Activated CD4-positive, alpha-beta T cell treated with anti-CD3 and anti-CD28 coated beads, Interleukin-2, amount 10 ng/mL, durations not matched to agents 24 days and 14 days (primary cell): ENCODE results near the gene SNAPC1. TPM values are rescaled to one million over a fixed set of nuclear protein-coding genes. Genes with fewer than 3 reads are reported as not detected.
"Not testable (repeated sequence)": the region's sequence is repeated elsewhere in the genome, so short reads cannot be mapped to it uniquely, and the experiment has no call there.

Source experiments
- DNase-seq: peaks from one replicate; pipeline ENCODE4 v3.0.0; 2022
- H3K27ac Mint-ChIP-seq: one replicate; pipeline ENCODE4 v1.8.0; 2022; ENCODE audit warnings: mild to moderate bottlenecking, mixed read lengths
- H3K27me3 Mint-ChIP-seq: one replicate; pipeline ENCODE4 v1.8.0; 2022; ENCODE audit warnings: mixed read lengths
- H3K36me3 Mint-ChIP-seq: one replicate; pipeline ENCODE4 v1.8.0; 2022; ENCODE audit warnings: low read depth, mild to moderate bottlenecking, mixed read lengths
- H3K4me1 Mint-ChIP-seq: one replicate; pipeline ENCODE4 v1.8.0; 2021; ENCODE audit warnings: mixed read lengths
- H3K4me3 Mint-ChIP-seq: one replicate; pipeline ENCODE4 v1.8.0; 2022; ENCODE audit warnings: mild to moderate bottlenecking, moderate library complexity, mixed read lengths
- H3K9me3 Mint-ChIP-seq: one replicate; pipeline ENCODE4 v1.8.0; 2021; ENCODE audit warnings: mixed read lengths
- intact Hi-C: fragments of 100-400 bp; cut with micrococcal nuclease; formaldehyde crosslinking; loops from one replicate; pipeline ENCODE4 v1.15.1; 2023
- total RNA-seq: library from RNA; stranded (reverse); gene quantifications from 2 replicates; pipeline ENCODE4 v1.2.3, GENCODE V29; 2022

SNAPC1 gene
- total RNA-seq, 1 donor from 2014 or later = 12.3 TPM

GRCh38 chr14:61754627-61755381, 7.4 kb upstream of the SNAPC1 start:
- H3K4me3 Mint-ChIP-seq = no peak overlapping the region
- no peaks in the 10 kb centered on the region for H3K27me3 Mint-ChIP-seq
- peaks cover 21% of the 10 kb centered on the region for H3K36me3 Mint-ChIP-seq
- H3K4me1 Mint-ChIP-seq = peaks cover 26% of the 10 kb centered on the region
- intact Hi-C loops = loop anchor here (5.0 kb wide), 1 partner anchor 423 kb away; no protein-coding TSS in a partner anchor
- no peak for DNase-seq
- H3K27ac Mint-ChIP-seq = no peak overlapping the region
- H3K9me3 Mint-ChIP-seq = no peaks in the 10 kb centered on the region

GRCh38 chr14:61755382-61755742, 6.9 kb upstream of the SNAPC1 start:
- H3K4me3 Mint-ChIP-seq, H3K27me3 Mint-ChIP-seq, intact Hi-C loops, DNase-seq, H3K9me3 Mint-ChIP-seq, H3K27ac Mint-ChIP-seq: not testable (repeated sequence)
- H3K4me1 Mint-ChIP-seq = peaks cover 22% of the 10 kb centered on the region
- H3K36me3 Mint-ChIP-seq = peaks cover 18% of the 10 kb centered on the region

- Mint-ChIP-seq H3K9me3 (no peaks in the 10 kb centered on the region), H3K36me3 (peaks cover 15% of the 10 kb centered on the region), H3K27me3 (no peaks in the 10 kb centered on the region), H3K27ac (no peak overlapping the region), H3K4me1 (peaks cover 21% of the 10 kb centered on the region), H3K4me3 (no peak overlapping the region)
- intact Hi-C loops = no loop called here
- DNase-seq = no peak
Observed at GRCh38 chr14:61756135-61756534, 6.1 kb upstream of the SNAPC1 start.

GRCh38 chr14:61759878-61760277, 2.3 kb upstream of the SNAPC1 start:
- DNase-seq = no peak
- no peaks in the 10 kb centered on the region for H3K9me3 Mint-ChIP-seq
- H3K27me3 Mint-ChIP-seq = no peaks in the 10 kb centered on the region
- peaks cover 26% of the 10 kb centered on the region for H3K4me1 Mint-ChIP-seq
- H3K27ac Mint-ChIP-seq = no peak overlapping the region
- H3K4me3 Mint-ChIP-seq = no peak overlapping the region
- H3K36me3 Mint-ChIP-seq = peaks cover 6% of the 10 kb centered on the region
- intact Hi-C loops = no loop called here

GRCh38 chr14:61761557-61761956, 663 bp upstream of the SNAPC1 start:
- Mint-ChIP-seq H3K36me3 (peaks cover 18% of the 10 kb centered on the region), H3K9me3 (no peaks in the 10 kb centered on the region), H3K4me1 (peaks cover 39% of the 10 kb centered on the region), H3K27ac (peak overlapping the region; percentile 97), H3K27me3 (no peaks in the 10 kb centered on the region), H3K4me3 (peak overlapping the region; percentile 88)
- intact Hi-C loops = no loop called here
- no peak for DNase-seq

GRCh38 chr14:61764342-61765122, 2.3 kb downstream of the SNAPC1 start:
- peak overlapping the region; percentile 88 for H3K4me3 Mint-ChIP-seq
- no peaks in the 10 kb centered on the region for H3K9me3 Mint-ChIP-seq
- H3K27ac Mint-ChIP-seq = no peak overlapping the region
- intact Hi-C loops = no loop called here
- H3K36me3 Mint-ChIP-seq = peaks cover 38% of the 10 kb centered on the region
- no peaks in the 10 kb centered on the region for H3K27me3 Mint-ChIP-seq
- peaks cover 38% of the 10 kb centered on the region for H3K4me1 Mint-ChIP-seq
- DNase-seq = no peak

GRCh38 chr14:61765225-61765943, 3.2 kb downstream of the SNAPC1 start:
- Mint-ChIP-seq H3K27ac (no peak overlapping the region), H3K4me1 (peaks cover 38% of the 10 kb centered on the region), H3K36me3 (peaks cover 44% of the 10 kb centered on the region), H3K4me3 (no peak overlapping the region), H3K27me3 (no peaks in the 10 kb centered on the region), H3K9me3 (no peaks in the 10 kb centered on the region)
- intact Hi-C loops = no loop called here
- DNase-seq = no peak

- intact Hi-C loops = no loop called here
- no peak overlapping the region for H3K4me3 Mint-ChIP-seq
- H3K4me1 Mint-ChIP-seq = peaks cover 36% of the 10 kb centered on the region
- no peaks in the 10 kb centered on the region for H3K27me3 Mint-ChIP-seq
- H3K9me3 Mint-ChIP-seq = no peaks in the 10 kb centered on the region
- no peak for DNase-seq
- H3K27ac Mint-ChIP-seq = no peak overlapping the region
- H3K36me3 Mint-ChIP-seq = peaks cover 47% of the 10 kb centered on the region
Observed at GRCh38 chr14:61766151-61766550, 3.9 kb downstream of the SNAPC1 start.

- H3K36me3 Mint-ChIP-seq = peaks cover 58% of the 10 kb centered on the region
- peaks cover 34% of the 10 kb centered on the region for H3K4me1 Mint-ChIP-seq
- H3K27ac Mint-ChIP-seq = no peak overlapping the region
- H3K9me3 Mint-ChIP-seq = no peaks in the 10 kb centered on the region
- H3K4me3 Mint-ChIP-seq = no peak overlapping the region
- no peaks in the 10 kb centered on the region for H3K27me3 Mint-ChIP-seq
- intact Hi-C loops = no loop called here
- DNase-seq = no peak
Observed at GRCh38 chr14:61768240-61768639, 6.0 kb downstream of the SNAPC1 start.

GRCh38 chr14:61769893-61770292, 7.7 kb downstream of the SNAPC1 start:
- intact Hi-C loops = no loop called here
- DNase-seq = no peak

GRCh38 chr14:61774861-61775260, 12.6 kb downstream of the SNAPC1 start:
- intact Hi-C loops = no loop called here
- no peak overlapping the region for H3K27ac Mint-ChIP-seq
- peaks cover 59% of the 10 kb centered on the region for H3K36me3 Mint-ChIP-seq
- H3K4me1 Mint-ChIP-seq = peaks cover 34% of the 10 kb centered on the region
- no peaks in the 10 kb centered on the region for H3K9me3 Mint-ChIP-seq
- DNase-seq = no peak
- no peak overlapping the region for H3K4me3 Mint-ChIP-seq
- H3K27me3 Mint-ChIP-seq = no peaks in the 10 kb centered on the region

More at GRCh38 chr14:61769893-61770292, 7.7 kb downstream of the SNAPC1 start:
- Mint-ChIP-seq H3K9me3 (no peaks in the 10 kb centered on the region), H3K4me3 (no peak overlapping the region), H3K27ac (no peak overlapping the region), H3K36me3 (peaks cover 59% of the 10 kb centered on the region), H3K4me1 (peaks cover 23% of the 10 kb centered on the region), H3K27me3 (no peaks in the 10 kb centered on the region)

GRCh38 chr14:61780125-61780524, 17.9 kb downstream of the SNAPC1 start:
- peak; percentile 83 for DNase-seq
- Mint-ChIP-seq H3K36me3 (peaks cover 59% of the 10 kb centered on the region), H3K4me3 (peak overlapping the region; percentile 79), H3K9me3 (no peaks in the 10 kb centered on the region), H3K27me3 (no peaks in the 10 kb centered on the region), H3K27ac (peak overlapping the region; percentile 94), H3K4me1 (peaks cover 40% of the 10 kb centered on the region)
- intact Hi-C loops = loop anchor here (2.0 kb wide), 1 partner anchor 17 kb away; the partner anchor contains the start of gene SNAPC1

GRCh38 chr14:61797309-61797708, 35.1 kb downstream of the SNAPC1 start:
- H3K9me3 Mint-ChIP-seq = no peaks in the 10 kb centered on the region
- H3K4me1 Mint-ChIP-seq = no peaks in the 10 kb centered on the region
- H3K27ac Mint-ChIP-seq = no peak overlapping the region
- no peak overlapping the region for H3K4me3 Mint-ChIP-seq
- H3K27me3 Mint-ChIP-seq = no peaks in the 10 kb centered on the region
- H3K36me3 Mint-ChIP-seq = peaks cover 19% of the 10 kb centered on the region
- intact Hi-C loops = no loop called here
- DNase-seq = peak; percentile 42
